Measurements from ENCODE around the gene SMAD7.

SMAD7 gene

GRCh38 chr18:48951448-48952286, 902 bp upstream of the SMAD7 start:
- peak overlapping the region; percentile 86 for H3K27ac ChIP-seq
- peak; percentile 45; the same call in 1 of the 2 replicates for TF ChIP-seq ZFX (IDR thresholded peaks at IDR 0.05)
- TF ChIP-seq CTCF (conservative IDR thresholded peaks at IDR 0.05) = no peak; the same call in 1 of the 2 replicates

- peak overlapping the region; percentile 86 for H3K27ac ChIP-seq
- peak; percentile 37; the same call in 1 of the 2 replicates for TF ChIP-seq ZFX (IDR thresholded peaks at IDR 0.05)
- peak; percentile 34 for TF ChIP-seq CTCF (conservative IDR thresholded peaks at IDR 0.05)
Measured at GRCh38 chr18:48949606-48950535, 894 bp downstream of the SMAD7 start.

GRCh38 chr18:48949050-48949605, 1.6 kb downstream of the SMAD7 start:
- H3K27ac ChIP-seq = peak overlapping the region; percentile 86
- no peak for TF ChIP-seq CTCF (conservative IDR thresholded peaks at IDR 0.05)
- TF ChIP-seq ZFX (IDR thresholded peaks at IDR 0.05) = no peak

- H3K27ac ChIP-seq = peak overlapping the region; percentile 86
- TF ChIP-seq ZFX (IDR thresholded peaks at IDR 0.05) (0 out of 2 replicates have a peak, but pooled peaks have one; percentile 6), CTCF (conservative IDR thresholded peaks at IDR 0.05) (no peak)
Measured at GRCh38 chr18:48948112-48949049, 2.4 kb downstream of the SMAD7 start.

GRCh38 chr18:48947560-48947959, 3.2 kb downstream of the SMAD7 start:
- TF ChIP-seq ZFX (IDR thresholded peaks at IDR 0.05) = no peak
- TF ChIP-seq CTCF (conservative IDR thresholded peaks at IDR 0.05) = no peak
- H3K27ac ChIP-seq = peak overlapping the region; percentile 86

GRCh38 chr18:48947092-48947491, 3.7 kb downstream of the SMAD7 start:
- TF ChIP-seq ZFX (IDR thresholded peaks at IDR 0.05) = no peak
- TF ChIP-seq CTCF (conservative IDR thresholded peaks at IDR 0.05) = no peak
- H3K27ac ChIP-seq = peak overlapping the region; percentile 86
